Mesothelial cell of epicardium (in vitro differentiated cells): Measurements from ENCODE around the gene CELF5. TPM values are rescaled to one million over a fixed set of nuclear protein-coding genes. Genes with fewer than 3 reads are reported as not detected.

Source experiments
- DNase-seq, 2 experiments: peaks; one replicate each; pipeline ENCODE4 v3.0.0; 2021; ENCODE audit warnings: low spot score in 2 of 2; ENCODE audit not compliant: unreplicated experiment in 2 of 2
- H3K27ac Mint-ChIP-seq: 2 replicates; pipeline ENCODE4 v1.8.0; 2021; ENCODE audit warnings: mixed read lengths
- H3K27me3 Mint-ChIP-seq: 2 replicates; pipeline ENCODE4 v1.8.0; 2021; ENCODE audit warnings: low read depth, mixed read lengths
- H3K36me3 Mint-ChIP-seq: 2 replicates; pipeline ENCODE4 v1.8.0; 2021; ENCODE audit warnings: mixed read lengths
- H3K4me1 Mint-ChIP-seq: 2 replicates; pipeline ENCODE4 v1.8.0; 2021; ENCODE audit warnings: mixed read lengths
- H3K4me3 Mint-ChIP-seq: 2 replicates; pipeline ENCODE4 v1.8.0; 2021; ENCODE audit warnings: mild to moderate bottlenecking, moderate library complexity, mixed read lengths
- H3K9me3 Mint-ChIP-seq: 2 replicates; pipeline ENCODE4 v1.8.0; 2021; ENCODE audit warnings: mixed read lengths
- total RNA-seq: library from RNA; stranded (reverse); gene quantifications from 3 replicates; pipeline ENCODE4 v1.2.1, GENCODE V29; 2021
- TF ChIP-seq, protein P1 (sequence below): fragments of 200-600 bp; sonication (generic); IDR thresholded peaks from one replicate; pipeline ENCODE4 v1.5.0; 2021; ENCODE audit warnings: antibody characterized with exemption; ENCODE audit not compliant: unreplicated experiment

The CELF5 gene
- total RNA-seq, 1 donor from 2014 or later: 2.4 TPM

DNA sequence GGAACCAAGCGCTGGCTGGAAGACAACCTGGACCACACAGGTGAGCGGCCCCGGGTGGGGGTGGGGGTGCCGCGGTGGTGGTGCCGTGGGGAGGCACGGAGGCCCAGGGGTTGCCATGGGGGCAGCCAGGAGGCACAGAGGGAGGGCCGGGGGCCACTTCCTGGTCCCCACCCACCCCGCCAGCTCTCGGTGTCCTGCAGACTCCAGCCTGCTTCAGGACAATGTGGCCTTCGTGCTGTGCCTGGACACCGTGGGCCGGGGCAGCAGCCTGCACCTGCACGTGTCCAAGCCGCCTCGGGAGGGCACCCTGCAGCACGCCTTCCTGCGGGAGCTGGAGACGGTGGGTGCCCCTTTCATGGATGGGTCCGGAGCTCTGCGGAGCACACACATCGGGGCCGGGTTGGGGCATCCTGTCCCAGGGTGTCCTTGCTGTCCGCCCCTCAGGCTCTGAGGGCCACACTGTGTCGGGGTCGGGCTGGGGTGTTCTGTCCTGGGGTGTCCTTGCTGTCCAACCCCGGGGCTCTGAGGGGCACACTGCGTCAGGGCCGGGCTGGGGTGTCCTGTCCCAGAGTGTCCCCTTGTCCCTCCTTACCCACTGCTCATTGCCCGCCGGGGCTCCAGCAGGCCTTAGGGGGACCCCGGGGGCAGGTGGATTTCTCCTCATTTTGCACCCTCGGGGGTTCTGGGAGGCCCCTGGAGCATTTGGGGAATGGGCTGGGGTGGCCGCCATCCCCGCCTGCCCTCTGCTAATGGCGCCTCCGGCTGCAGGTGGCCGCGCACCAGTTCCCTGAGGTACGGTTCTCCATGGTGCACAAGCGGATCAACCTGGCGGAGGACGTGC is 20.4 kb upstream of the CELF5 start:
- H3K4me3 Mint-ChIP-seq: no peak overlapping the region
- H3K4me1 Mint-ChIP-seq: no peaks in the 10 kb centered on the region
- TF ChIP-seq, protein P1, sequence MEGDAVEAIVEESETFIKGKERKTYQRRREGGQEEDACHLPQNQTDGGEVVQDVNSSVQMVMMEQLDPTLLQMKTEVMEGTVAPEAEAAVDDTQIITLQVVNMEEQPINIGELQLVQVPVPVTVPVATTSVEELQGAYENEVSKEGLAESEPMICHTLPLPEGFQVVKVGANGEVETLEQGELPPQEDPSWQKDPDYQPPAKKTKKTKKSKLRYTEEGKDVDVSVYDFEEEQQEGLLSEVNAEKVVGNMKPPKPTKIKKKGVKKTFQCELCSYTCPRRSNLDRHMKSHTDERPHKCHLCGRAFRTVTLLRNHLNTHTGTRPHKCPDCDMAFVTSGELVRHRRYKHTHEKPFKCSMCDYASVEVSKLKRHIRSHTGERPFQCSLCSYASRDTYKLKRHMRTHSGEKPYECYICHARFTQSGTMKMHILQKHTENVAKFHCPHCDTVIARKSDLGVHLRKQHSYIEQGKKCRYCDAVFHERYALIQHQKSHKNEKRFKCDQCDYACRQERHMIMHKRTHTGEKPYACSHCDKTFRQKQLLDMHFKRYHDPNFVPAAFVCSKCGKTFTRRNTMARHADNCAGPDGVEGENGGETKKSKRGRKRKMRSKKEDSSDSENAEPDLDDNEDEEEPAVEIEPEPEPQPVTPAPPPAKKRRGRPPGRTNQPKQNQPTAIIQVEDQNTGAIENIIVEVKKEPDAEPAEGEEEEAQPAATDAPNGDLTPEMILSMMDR: no peak
- H3K27ac Mint-ChIP-seq: no peak overlapping the region
- H3K9me3 Mint-ChIP-seq: no peaks in the 10 kb centered on the region
- no peaks in the 10 kb centered on the region for H3K27me3 Mint-ChIP-seq
- H3K36me3 Mint-ChIP-seq: peaks cover 2% of the 10 kb centered on the region
- no peak for DNase-seq

DNA sequence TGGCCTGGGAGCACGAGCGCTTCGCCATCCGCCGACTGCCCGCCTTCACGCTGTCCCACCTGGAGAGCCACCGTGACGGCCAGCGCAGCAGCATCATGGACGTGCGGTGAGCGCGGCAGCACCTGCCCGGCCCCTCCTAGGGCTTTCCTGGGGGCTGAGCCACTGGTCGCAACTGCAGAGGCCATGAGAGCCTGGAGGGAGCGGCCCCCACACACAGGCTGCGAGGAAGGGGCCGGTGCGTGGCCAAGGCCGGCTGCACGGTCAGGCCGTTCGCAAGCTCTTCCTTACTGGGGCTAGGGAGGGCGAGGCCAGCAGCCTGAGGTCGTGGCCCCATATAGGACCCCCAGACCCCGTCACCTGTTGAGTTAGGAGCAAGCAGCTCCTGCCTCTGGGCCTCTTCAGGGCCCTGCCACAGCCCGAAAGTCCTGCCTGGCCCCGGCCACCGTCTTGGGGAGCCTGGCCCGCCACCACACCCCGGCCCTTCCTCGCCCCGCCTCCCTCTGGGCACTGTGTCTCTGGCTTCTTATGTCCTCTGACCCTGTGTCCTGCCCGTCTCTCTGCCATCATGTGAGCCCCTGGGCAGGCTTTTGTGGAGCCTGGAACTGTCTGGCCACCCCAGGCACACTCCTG is 19.7 kb upstream of the CELF5 start:
- DNase-seq: no peak
- TF ChIP-seq, protein P1: no peak
- Mint-ChIP-seq H3K27me3 (no peaks in the 10 kb centered on the region), H3K36me3 (peaks cover 2% of the 10 kb centered on the region), H3K27ac (no peak overlapping the region), H3K4me1 (no peaks in the 10 kb centered on the region), H3K9me3 (no peaks in the 10 kb centered on the region), H3K4me3 (no peak overlapping the region)

DNA sequence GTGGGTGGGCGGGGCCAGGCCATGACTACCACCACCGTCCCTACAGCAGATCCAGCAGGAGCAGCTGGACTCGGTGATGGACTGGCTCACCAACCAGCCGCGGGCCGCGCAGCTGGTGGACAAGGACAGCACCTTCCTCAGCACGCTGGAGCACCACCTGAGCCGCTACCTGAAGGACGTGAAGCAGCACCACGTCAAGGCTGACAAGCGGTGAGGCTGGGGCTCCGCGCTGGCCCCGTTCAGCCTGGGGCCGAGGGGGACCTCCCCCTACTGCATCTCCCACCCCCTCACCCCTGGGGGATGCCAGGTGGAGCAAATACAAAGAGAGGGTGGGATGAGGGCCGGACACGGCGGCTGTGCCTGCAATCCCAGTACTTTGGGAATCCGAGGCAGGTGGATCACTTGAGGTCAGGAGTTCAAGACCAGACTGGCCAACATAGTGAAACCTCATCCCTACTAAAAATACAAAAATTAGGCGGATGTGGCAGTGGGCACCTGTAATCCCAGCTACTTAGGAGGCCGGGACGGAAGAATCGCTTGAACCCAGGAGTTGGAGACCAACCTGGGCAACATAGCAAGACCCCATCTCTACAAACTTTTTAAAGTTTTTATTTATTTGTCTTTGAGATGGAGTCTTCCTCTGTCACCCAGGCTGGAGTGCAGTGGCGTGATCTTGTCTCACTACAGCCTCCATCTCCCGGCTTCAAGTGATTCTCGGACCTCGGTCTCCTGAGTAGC is 18.1 kb upstream of the CELF5 start:
- no peak overlapping the region for H3K4me3 Mint-ChIP-seq
- H3K4me1 Mint-ChIP-seq: no peaks in the 10 kb centered on the region
- H3K36me3 Mint-ChIP-seq: peaks cover 2% of the 10 kb centered on the region
- H3K27ac Mint-ChIP-seq: no peak overlapping the region
- no peak for DNase-seq
- H3K27me3 Mint-ChIP-seq: no peaks in the 10 kb centered on the region
- TF ChIP-seq, protein P1: no peak
- no peaks in the 10 kb centered on the region for H3K9me3 Mint-ChIP-seq

DNA sequence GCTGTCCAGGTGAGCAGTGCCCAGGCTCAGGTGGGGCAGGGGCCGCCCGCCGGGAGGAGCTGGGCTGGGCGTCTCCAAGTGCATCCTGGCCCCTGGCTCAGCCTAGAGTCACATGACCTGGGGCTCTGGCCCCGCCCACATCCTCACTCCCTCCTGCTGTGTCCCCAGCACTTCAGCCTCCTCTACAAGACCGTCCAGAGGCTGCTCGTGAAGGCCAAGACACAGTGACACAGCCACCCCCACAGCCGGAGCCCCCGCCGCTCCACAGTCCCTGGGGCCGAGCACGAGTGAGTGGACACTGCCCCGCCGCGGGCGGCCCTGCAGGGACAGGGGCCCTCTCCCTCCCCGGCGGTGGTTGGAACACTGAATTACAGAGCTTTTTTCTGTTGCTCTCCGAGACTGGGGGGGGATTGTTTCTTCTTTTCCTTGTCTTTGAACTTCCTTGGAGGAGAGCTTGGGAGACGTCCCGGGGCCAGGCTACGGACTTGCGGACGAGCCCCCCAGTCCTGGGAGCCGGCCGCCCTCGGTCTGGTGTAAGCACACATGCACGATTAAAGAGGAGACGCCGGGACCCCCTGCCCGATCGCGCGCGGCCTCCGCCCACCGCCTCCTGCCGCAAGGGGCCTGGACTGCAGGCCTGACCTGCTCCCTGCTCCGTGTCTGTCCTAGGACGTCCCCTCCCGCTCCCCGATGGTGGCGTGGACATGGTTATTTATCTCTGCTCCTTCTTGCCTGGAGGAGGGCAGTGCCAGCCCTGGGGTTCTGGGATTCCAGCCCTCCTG is 16.8 kb upstream of the CELF5 start:
- Mint-ChIP-seq H3K4me1 (no peaks in the 10 kb centered on the region), H3K36me3 (peaks cover 2% of the 10 kb centered on the region), H3K27me3 (no peaks in the 10 kb centered on the region), H3K27ac (no peak overlapping the region), H3K4me3 (no peak overlapping the region), H3K9me3 (no peaks in the 10 kb centered on the region)
- no peak for DNase-seq
- TF ChIP-seq, protein P1: no peak
